Measurements from ENCODE around the gene MRPS9. TPM values are rescaled to one million over a fixed set of nuclear protein-coding genes. Genes with fewer than 3 reads are reported as not detected.

Gene MRPS9
- total RNA-seq, 1 experiment from 2014 or later: 55.4 TPM

DNA sequence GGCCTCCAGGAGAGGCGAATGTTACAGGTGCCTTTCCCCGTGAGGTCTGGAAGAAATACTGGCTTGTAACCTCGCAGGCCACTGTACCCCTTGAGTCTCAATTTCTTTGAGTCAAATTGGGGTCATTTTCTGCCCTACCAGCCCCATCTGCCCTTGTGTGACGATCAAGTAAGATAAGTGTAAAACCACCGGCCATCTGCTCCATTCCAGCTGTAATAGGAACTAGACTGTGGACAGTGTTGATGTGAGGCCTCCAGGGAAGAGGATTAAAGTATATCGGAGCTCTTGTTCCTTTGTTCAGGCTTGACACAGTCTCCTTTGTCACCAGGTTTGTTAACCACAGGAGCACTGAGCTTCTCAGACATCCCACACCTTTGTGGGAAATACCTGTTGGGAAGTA is 65.6 kb downstream of the MRPS9 start:
- Histone ChIP-seq H3K27me3 (replicated peaks; ENCODE audit: insufficient read depth, low read depth, low read length, poor library complexity) (no peaks in the 10 kb centered on the region), H3K27ac (ENCODE audit: low read depth, low read length, poor library complexity, severe bottlenecking) (no peak overlapping the region), H3K4me1 (ENCODE audit: insufficient read depth, low read length, poor library complexity, severe bottlenecking) (no peaks in the 10 kb centered on the region), H3K4me3 (ENCODE audit: low read depth, low read length, poor library complexity, severe bottlenecking) (no peak overlapping the region), H3K9me3 (ENCODE audit: low read depth, low read length, poor library complexity, severe bottlenecking) (no peaks in the 10 kb centered on the region), H3K36me3 (ENCODE audit: insufficient read depth, low read length, poor library complexity, severe bottlenecking) (peaks cover 16% of the 10 kb centered on the region)
- BruUV-seq (replicated peaks): no TSS peak
- ChIA-PET CTCF (no interaction called here), POLR2A (ENCODE audit: low non-redundant PET) (no interaction called here)
- DNase-seq (ENCODE audit: low spot score): no peak
- no peak for TF ChIP-seq EZH2 (IDR thresholded peaks at IDR 0.05; ENCODE audit: borderline replicate concordance, low read depth, low read length, poor library complexity, severe bottlenecking)
- TF ChIP-seq, protein P1, sequence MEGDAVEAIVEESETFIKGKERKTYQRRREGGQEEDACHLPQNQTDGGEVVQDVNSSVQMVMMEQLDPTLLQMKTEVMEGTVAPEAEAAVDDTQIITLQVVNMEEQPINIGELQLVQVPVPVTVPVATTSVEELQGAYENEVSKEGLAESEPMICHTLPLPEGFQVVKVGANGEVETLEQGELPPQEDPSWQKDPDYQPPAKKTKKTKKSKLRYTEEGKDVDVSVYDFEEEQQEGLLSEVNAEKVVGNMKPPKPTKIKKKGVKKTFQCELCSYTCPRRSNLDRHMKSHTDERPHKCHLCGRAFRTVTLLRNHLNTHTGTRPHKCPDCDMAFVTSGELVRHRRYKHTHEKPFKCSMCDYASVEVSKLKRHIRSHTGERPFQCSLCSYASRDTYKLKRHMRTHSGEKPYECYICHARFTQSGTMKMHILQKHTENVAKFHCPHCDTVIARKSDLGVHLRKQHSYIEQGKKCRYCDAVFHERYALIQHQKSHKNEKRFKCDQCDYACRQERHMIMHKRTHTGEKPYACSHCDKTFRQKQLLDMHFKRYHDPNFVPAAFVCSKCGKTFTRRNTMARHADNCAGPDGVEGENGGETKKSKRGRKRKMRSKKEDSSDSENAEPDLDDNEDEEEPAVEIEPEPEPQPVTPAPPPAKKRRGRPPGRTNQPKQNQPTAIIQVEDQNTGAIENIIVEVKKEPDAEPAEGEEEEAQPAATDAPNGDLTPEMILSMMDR (conservative IDR thresholded peaks at IDR 0.05; ENCODE audit: low read depth, low read length): no peak
- intact Hi-C loops (cut with micrococcal nuclease; ENCODE audit: unreplicated experiment): no loop called here

DNA sequence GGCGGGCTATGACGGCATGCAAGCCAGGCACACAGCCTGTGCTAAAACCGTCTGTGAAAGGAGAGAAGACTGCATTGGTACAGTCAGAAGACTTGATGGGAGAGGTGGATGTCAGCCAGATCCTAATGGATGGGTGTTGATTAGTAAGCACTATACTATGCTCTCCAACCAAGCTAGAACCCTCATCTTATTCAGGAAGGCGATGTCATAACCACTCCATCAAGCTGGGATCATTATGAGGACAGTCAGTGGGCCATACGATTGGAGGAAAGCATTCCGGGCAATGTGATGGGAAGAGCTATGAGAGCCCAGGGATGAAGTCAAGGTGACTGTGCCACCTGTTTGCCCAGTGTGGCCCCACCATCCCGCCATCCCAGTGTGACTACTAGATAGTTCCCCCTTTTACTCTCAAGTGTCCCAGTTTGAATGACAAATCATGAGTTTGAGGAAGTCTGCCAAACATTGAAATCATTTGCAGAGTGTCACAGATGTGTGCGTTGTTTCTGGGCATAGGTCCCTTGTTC is 66.4 kb downstream of the MRPS9 start:
- Histone ChIP-seq H3K36me3 (ENCODE audit: insufficient read depth, low read length, poor library complexity, severe bottlenecking) (peaks cover 16% of the 10 kb centered on the region), H3K27ac (ENCODE audit: low read depth, low read length, poor library complexity, severe bottlenecking) (no peak overlapping the region), H3K4me3 (ENCODE audit: low read depth, low read length, poor library complexity, severe bottlenecking) (no peak overlapping the region), H3K4me1 (ENCODE audit: insufficient read depth, low read length, poor library complexity, severe bottlenecking) (no peaks in the 10 kb centered on the region), H3K9me3 (ENCODE audit: low read depth, low read length, poor library complexity, severe bottlenecking) (no peaks in the 10 kb centered on the region), H3K27me3 (replicated peaks; ENCODE audit: insufficient read depth, low read depth, low read length, poor library complexity) (no peaks in the 10 kb centered on the region)
- ChIA-PET CTCF (no interaction called here), POLR2A (ENCODE audit: low non-redundant PET) (no interaction called here)
- TF ChIP-seq, protein P1 (conservative IDR thresholded peaks at IDR 0.05; ENCODE audit: low read depth, low read length): no peak
- no peak for TF ChIP-seq EZH2 (IDR thresholded peaks at IDR 0.05; ENCODE audit: borderline replicate concordance, low read depth, low read length, poor library complexity, severe bottlenecking)
- no peak for DNase-seq (ENCODE audit: low spot score)
- intact Hi-C loops (cut with micrococcal nuclease; ENCODE audit: unreplicated experiment): no loop called here
- no TSS peak for BruUV-seq (replicated peaks)

DNA sequence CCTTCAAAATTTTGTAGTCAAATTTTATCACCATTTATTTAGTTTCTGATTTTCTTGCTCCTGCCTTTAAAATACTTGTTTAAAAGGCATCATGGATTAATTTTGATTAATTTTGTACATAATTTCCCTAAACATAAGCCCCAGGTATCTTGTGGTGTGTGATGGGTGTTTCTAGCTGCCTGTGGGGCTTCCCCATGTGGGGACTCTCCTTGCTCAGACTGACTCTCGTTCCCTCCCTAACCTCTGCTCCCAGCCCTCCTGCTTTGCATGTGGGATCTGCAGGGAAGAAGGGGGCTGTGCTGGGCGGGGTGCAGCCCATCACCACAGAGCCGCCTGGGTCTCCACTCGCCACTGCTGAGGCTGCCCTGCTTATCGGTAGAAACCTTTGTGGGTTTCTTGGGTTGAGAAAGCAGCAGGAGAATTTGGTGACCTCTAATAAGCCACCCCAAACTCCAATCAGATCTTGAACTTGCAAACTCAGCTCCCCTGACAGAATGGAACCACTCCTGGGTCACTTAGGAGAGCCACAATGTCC is 72.5 kb downstream of the MRPS9 start:
- no peaks in the 10 kb centered on the region for H3K27me3 ChIP-seq (replicated peaks; ENCODE audit: insufficient read depth, low read depth, low read length, poor library complexity)
- ChIA-PET CTCF (no interaction called here), POLR2A (ENCODE audit: low non-redundant PET) (no interaction called here)
- BruUV-seq (replicated peaks): no TSS peak
- intact Hi-C loops (cut with micrococcal nuclease; ENCODE audit: unreplicated experiment): loop anchor here (5.0 to 10.0 kb wide), 2 partner anchors 187 to 414 kb away; no protein-coding TSS in a partner anchor
- no peak overlapping the region for H3K27ac ChIP-seq (ENCODE audit: low read depth, low read length, poor library complexity, severe bottlenecking)
- no peak overlapping the region for H3K4me3 ChIP-seq (ENCODE audit: low read depth, low read length, poor library complexity, severe bottlenecking)
- no peaks in the 10 kb centered on the region for H3K9me3 ChIP-seq (ENCODE audit: low read depth, low read length, poor library complexity, severe bottlenecking)
- no peaks in the 10 kb centered on the region for H3K4me1 ChIP-seq (ENCODE audit: insufficient read depth, low read length, poor library complexity, severe bottlenecking)
- TF ChIP-seq EZH2 (IDR thresholded peaks at IDR 0.05; ENCODE audit: borderline replicate concordance, low read depth, low read length, poor library complexity, severe bottlenecking): no peak
- TF ChIP-seq, protein P1 (conservative IDR thresholded peaks at IDR 0.05; ENCODE audit: low read depth, low read length): no peak
- no peaks in the 10 kb centered on the region for H3K36me3 ChIP-seq (ENCODE audit: insufficient read depth, low read length, poor library complexity, severe bottlenecking)
- DNase-seq (ENCODE audit: low spot score): no peak

Data from A673 (cell line).